Glomerular endothelial cell (primary cell): ENCODE data around the gene SNRPB. TPM values are rescaled to one million over a fixed set of nuclear protein-coding genes. Genes with fewer than 3 reads are reported as not detected.
A peak's percentile ranks its signal among the peaks of the same experiment; 100 is the strongest.

Experiments
- DNase-seq: peaks from one replicate; pipeline ENCODE4 v3.0.0-alpha.2; 2011; ENCODE audit warnings: low read depth, low spot score; ENCODE audit errors: extremely low read depth
- total RNA-seq: library from RNA; depleted of rRNA; stranded (reverse); fragments of >200 nt; gene quantifications from 2 replicates; pipeline ENCODE4 v1.2.3, GENCODE V29; 2015

Gene SNRPB
- total RNA-seq, 1 donor from 2014 or later: 358 TPM

GRCh38 chr20:2475850-2476741, 5.5 kb upstream of the SNRPB start:
- DNase-seq: no peak

GRCh38 chr20:2473516-2473915, 2.9 kb upstream of the SNRPB start:
- DNase-seq: peak; percentile 50

DNA sequence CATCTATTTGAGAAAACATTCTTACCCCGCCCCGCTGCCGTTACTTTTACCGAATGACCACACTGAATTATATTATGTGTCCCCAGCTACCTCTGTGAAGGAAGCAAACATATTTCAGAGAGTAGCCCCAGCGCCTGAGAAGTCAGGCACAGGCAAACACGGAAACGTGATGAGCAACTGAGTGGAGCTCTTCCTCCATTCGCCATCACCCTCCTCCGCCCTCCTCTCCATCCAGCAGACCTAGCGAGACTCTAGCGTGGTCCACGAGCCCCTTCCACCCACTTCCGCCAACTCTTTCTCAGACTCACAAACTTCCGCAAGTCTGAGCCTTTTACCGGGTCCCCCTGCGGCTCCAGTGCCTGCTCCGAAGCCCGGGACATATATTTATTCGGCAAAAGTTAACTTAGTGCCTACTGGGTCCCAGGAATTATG, 582 bp downstream of the SNRPB start:
- DNase-seq: no peak

DNA sequence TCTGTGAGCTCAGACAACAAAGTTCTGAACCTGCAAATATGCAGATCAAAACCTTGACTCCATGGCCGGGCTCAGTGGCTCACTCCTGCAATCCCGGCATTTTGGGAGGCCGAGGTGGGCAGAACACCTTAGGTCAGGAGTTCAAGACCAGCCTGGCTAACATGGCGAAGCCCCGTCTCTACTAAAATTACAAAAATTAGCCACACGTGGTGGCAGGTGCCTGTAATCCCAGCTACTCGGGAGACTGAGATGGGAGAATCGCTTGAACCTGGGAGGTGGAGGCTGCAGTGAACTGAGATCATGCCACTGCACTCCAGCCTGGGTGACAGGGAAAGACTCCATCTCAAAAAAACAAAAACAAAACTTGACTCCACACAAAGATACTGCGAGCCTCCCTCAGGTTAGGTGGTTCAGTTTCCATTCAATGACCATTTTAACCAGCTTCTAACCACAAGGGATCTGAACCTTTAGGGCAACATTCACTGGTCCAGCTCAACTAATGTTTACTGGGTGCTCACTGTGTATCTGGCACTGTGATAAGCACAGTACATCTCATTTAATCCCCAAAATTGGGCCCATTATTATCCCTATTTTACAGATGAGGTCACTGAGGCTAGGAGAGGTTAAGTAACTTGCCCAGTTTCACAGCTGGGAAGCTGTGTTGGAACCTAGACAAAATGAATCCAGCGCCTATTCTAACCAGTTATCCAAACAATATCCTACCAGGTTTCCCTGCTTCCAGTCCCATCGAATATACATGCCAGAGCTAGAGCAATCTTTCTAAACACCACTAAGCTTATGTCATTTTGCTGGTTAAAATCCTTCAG, 1.8 kb downstream of the SNRPB start:
- no peak for DNase-seq

DNA sequence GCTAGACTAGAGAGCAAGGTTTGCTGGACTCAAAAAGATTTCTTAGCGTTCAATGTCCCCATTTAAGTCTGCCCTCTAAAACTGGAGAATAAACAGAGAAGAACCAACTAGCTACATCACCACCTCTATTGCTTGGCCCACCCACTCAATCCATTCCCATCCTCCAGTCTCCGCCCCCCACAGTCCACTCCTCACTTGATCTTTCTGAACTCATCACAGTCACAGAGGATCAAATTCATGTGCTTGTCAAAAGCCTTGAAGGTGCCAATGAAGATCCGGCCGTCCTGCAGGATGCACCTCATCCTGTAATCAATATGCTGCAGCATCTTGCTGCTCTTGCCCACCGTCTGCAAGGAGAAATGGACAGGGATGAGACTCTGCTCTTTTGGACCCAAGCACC, 3.2 kb downstream of the SNRPB start:
- DNase-seq: no peak

DNA sequence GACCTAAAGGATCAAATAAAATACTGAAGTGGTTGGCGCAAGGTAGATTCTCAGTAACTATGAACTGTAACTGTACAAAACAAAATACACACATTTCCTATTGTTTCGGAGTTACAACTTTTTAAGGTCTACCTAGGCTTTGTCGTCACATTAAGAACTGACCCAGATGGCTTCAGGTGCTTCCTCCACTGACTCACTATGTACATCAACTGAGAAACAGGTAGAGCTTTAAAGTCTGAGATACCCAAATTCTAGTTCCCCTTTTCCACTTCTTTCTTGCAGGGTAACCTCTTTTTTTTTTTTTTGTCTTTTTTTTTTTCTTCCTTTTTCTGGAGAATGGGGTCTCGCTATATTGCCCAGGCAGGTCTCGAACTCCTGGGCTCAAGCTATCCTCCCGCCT, 5.5 kb downstream of the SNRPB start:
- no peak for DNase-seq

DNA sequence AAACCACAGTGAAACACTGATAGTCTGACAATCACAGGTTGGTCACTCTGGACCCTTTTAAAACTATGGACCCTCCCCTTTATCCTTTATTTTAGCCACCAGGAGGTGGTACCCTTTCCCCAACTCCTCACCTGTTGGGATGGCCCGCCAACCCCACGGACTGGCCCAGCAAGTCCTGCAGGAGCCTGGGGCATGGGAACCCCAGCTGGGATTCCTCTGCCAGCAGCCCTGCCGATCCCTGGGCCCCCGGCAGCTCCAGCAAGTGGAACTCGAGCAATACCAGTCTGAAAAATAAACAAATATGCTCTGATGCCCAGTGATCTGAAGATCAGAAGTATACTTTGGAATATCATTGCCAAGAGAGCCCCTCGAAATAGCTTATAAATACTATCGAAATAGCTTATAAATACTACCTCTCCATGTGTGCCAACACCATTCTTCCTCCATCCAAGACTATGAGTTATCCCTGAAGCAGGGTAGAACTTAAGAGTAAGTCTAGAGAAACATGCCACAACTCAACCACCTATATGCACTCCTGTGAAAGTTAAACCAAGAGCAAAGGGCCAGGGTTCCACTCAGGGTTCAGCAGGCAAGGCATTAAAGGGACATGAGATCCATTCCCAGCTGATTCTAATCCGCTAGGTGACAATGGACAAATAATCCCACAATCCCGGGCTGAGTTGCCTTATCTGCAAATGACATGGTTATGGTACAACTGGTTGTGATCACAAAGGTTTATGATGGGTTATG, 6.8 kb downstream of the SNRPB start:
- no peak for DNase-seq

- DNase-seq: no peak
Measured at GRCh38 chr20:2462484-2462883, 8.1 kb downstream of the SNRPB start.

DNA sequence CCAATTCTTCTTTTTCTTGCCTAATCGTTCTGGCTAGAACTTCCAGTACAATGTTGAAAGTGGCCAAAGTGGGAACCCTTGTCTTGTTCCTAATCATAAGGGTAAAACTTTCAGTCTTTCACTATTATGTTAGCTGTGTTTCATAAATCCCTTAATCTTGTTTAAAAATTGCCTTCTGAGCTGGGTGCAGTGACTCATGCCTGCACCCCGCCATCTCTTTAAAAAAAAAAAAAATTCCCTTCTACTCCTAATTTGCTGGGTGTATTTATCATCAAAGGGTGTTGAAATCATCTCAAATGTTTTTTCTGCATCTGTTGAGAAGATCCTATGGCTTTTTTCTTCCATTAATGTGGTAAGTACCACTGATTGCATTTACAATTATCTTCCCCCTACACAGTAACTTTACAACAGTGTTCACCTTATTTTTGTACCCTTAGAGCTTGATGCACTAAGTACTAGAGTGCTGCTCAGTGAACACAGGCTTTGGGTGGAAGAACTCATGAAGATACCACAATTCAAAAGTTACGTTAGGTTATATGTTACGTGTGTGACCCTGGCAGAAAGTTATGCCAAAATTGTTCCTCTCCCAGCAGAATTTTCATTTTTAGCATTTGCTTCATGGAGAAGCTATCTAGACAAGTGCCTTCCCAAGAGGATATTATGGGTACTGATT, 9.7 kb downstream of the SNRPB start:
- no peak for DNase-seq

- DNase-seq: no peak
Measured at GRCh38 chr20:2459981-2460751, 10.4 kb downstream of the SNRPB start.

GRCh38 chr20:2458919-2459499, 11.6 kb downstream of the SNRPB start:
- no peak for DNase-seq

DNA sequence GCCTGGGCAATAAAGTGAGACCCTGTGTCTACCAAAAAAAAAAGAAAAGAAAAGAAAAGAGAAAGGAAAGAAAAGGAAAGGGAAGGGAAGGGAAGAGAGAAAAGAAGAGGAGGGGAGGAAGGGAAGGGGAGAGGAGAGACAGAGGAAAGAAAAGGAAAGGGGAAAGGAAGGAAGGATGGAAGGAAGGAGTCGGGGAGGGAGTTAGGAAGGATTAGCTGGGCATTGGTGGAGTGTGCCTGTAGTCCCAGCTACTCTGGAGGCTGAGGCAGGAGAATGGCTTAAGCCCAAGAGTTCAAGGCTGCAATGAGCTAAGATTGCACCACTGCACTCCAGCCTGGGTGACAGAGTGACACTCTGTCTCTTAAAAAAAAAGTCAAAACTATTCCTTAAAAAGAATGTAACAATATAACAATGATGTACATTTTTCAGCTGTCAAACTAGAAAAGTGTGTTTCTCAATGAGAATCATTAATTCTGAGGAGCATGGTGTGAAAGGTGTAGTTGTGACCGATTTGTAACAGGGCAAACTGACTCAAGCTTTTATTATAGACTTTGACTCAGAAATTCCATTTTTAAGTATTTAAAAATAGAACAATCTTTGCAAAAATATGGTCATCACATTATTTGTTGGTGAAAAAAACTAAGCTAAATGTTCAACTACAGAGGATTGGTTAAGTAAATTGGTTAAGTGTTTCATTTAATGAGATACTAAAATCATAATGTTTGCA, 14.7 kb downstream of the SNRPB start:
- no peak for DNase-seq

- DNase-seq: no peak
Measured at GRCh38 chr20:2453792-2454191, 16.8 kb downstream of the SNRPB start.

DNA sequence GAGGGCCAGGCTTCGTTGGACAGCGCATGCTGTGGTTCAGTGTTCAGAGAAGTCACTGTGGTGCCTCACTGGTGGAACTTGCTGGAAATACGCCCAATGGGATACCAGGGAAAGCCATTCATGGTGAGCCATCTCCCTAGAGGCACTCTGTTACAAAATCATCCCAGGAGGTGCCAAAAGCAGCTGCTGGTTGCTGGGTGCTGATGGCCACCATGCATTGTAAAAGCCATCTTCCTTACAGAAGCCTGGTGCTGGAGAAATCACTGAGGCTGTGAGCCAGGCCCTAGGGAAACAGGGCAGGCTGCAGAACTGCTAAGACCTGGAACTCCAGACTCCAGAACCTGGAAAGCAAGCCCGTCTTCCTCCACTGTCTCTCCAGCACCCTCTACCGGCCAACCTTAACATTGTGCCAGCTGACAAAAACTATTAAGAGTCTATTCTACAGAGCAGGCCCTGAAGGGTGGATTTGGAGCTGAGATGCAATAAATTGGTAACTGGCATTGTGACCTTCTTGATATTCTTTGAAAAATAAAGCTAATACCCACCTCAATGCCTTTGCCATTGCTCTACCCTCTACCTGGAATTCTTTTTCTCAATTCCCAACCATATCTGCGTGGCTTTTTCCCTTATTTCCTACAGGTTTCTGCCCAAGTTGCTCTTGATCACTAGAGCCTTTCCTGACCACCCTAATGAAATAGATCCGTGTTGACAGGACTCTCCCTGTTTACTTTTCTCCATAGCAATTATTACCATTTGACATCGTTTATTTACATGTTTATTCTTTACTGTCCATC, 18.5 kb downstream of the SNRPB start:
- DNase-seq: no peak

DNA sequence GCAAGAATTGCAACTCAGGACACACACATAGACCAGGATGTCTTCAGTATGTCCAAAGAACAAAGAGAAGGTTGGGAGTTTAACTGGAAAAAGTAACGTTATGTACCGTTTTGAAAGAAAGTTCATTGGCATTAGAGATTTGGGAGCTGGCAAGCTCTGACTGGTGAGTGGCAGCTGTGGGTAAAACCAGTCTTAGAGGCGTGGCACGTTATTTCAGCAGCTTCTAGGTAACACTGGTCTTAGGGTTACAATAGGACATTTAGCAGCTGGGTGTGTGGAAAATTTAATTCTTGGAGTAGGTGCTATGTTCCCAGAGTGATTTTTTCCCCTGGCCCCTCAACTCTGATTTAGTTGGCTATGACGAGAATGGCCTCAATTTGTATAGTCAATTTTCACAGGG, 19.2 kb downstream of the SNRPB start:
- no peak for DNase-seq

GRCh38 chr20:2449386-2449785, 21.2 kb downstream of the SNRPB start:
- no peak for DNase-seq

DNA sequence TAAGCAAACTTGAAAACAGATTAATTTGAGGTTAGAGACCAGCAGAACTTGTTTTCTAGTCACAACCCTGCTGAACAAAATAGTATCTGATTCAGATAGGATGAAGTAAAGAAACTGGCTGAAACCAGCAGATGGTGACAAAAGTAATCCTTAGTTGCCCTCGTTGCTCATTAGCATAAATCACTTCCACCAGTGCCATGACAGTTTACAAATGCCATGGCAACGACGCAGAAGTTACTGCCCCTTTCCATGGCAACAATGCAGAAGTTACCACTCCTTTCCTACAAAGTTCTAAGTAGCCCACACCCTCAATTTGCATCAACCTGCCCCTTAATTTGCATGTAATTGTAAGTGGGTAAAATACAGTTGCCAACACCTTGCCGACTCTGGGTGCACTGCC, 23.7 kb downstream of the SNRPB start:
- no peak for DNase-seq

DNA sequence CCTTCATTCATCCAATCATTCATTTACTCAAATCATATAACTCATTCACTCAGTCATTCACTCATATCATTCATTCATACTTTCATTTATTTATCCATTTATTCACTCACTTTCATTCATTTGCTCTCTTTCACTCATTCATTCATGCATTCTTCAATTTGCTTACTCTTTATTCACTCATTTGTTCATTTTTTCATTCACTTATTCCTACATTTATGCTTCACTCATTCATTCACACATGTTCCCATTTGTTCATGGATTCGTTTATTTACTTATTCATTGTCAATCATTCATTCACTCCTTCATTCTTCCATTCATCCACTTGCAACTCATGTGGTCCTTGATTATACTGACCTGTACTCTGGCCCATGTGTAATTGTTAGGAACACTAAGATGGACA, 39.4 kb downstream of the SNRPB start:
- DNase-seq: no peak
